ENCODE data around the gene CHST8.

The CHST8 gene

GRCh38 chr19:33620611-33621010, 1.1 kb upstream of the CHST8 start:
- no peak for FAIRE-seq

- FAIRE-seq: no peak
Observed at GRCh38 chr19:33621065-33621785, 528 bp upstream of the CHST8 start.

DNA sequence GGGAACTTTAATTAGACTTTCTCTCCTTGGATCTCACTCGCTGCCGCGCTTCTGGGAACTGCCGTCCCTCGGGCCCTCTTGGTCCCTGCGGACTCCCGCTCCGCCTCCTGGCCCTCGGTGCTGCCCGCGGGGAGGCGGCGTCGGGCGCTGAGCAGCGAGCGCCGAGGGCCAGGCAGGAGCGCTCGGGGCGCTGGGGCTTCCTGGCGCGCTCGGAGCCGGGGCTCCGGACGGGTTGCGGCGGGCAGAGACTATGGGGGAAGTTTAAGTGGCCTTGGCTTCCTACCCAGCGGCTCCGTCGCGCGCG, 704 bp downstream of the CHST8 start:
- no peak for FAIRE-seq

DNA sequence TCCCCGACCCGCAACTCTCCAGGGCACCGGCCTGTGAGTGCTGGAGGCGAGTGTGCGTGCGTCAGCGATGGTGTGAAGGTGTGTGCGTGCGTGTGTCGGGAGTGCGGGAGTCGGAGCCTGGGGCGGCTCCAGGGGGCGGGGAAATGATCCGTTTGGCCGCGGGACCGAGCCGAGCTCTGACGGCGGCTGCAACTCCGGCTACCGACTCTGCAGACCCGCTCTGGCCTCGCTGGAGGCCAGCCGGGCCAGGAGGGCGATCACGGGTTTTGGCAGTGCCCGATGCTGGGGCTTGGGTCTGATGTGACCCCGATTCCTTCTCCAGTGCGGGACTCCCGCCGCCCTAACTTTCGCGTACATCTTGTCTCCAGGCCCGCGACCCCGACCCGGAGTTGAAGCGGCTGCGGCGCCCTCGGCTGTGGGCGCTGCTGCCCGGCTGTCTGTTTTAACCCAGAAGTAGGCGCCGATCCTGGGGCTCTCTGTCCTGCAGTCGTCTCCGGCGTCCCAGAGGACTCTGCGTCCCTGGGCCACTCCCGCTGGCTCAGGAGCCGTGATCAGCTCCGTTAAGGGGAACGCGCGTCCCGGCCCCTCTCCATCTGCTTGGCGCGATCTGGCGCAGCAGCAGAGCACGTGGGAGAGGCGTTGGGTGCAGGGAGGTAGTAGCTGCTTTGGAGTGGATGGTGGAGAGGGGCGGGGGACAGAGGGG, 1.2 kb downstream of the CHST8 start:
- no peak for FAIRE-seq

GRCh38 chr19:33624586-33624985, 2.8 kb downstream of the CHST8 start:
- FAIRE-seq: no peak

DNA sequence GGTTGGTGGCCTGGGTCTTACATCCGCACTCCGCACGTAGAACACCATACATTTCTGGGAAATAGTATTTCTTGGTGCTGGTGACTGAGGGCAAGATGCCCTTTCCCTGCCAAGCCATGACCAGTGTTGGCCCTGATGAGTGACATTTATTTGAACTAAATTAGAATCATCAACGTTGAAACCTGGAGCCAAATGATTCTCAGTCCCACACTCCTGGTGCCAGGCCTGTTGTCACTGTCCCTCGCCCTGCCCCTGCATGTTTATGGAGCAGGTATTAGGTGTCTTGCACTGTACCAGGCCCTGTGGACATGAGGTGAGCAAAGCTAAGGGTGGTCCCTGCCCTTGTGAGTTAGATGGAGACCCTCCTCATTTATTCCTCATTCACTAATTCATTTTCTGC, 5.8 kb downstream of the CHST8 start:
- FAIRE-seq: no peak

- FAIRE-seq: no peak
Observed at GRCh38 chr19:33627962-33628839, 6.4 kb downstream of the CHST8 start.

- FAIRE-seq: no peak
Observed at GRCh38 chr19:33628921-33629825, 7.4 kb downstream of the CHST8 start.

DNA sequence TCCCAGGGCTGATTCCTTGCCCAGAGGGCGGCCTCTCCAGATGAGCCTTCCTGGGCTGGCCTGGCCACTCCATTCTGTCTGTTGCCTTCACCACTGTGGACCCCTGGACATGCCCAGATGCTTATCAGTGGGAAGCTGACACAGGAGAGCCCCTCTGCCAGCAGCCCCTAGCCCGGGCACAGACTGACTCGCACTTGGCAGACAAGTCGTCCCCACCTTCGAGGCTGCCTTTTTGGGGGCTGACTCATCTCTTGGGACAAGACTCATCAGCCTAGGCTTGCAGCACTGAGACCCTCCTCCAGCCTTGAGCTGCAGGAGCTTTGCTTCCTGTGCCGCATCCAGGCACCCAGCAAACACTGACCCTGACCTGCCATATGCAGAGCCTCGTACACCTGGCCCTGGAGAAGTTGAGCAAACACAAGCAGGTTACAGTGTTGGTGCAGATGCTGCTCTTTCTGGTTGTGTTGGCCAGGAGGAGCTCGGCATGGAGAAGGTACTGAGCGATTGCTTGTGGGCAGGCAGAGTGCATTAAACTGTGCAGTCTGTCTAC, 8.1 kb downstream of the CHST8 start:
- FAIRE-seq: no peak

DNA sequence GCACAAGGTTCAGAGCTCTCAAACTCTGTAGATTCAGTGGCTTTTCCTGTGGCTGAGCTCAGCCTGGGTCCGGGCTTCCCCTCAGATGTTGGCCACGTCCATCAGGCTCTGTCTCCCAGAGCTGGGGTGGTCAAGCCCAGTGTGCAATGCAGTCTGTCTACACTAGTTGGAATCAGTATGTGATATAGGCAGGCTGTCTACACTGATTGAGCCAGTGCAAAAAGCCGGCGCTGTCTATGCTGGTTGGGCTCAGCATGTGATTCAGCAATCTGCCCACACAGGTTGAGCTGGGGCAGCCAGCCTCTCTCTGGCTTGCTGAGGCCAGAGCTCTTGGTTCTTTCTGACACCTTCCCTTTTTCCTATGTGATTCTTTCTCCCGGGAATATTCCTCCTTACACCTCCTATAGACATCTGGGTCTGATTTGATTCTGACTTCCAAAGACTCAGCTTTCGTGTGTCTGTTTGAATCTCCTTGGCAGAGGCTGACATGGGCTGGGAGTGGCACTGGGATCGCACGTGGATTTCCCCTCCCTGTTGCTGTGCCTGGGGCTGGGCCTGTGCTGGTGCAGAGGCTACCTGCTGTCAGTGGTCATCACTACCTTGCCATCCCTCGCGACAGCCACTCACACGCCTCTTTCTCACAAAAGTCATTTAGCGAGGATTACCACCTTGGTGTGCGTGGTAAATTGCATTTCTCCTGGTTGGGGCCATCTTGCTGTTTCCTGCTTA, 9.3 kb downstream of the CHST8 start:
- no peak for FAIRE-seq

DNA sequence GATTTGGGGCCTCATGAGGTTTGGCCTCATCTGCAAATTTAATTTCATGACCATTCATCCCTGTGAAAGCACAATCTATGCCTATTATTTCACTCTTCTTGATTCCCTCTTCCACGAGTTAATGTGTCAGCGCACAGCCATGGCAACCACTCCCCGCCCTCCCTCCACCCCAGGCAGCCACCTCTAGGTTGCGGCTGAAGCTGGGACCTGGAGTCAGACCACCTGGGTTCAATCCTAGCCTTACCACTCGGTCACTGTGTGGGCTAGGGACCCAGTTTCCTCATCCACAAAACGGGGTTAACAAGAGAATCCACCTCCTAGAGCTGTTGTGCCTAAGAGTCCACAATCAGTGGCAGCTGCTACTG, 9.8 kb downstream of the CHST8 start:
- no peak for FAIRE-seq

DNA sequence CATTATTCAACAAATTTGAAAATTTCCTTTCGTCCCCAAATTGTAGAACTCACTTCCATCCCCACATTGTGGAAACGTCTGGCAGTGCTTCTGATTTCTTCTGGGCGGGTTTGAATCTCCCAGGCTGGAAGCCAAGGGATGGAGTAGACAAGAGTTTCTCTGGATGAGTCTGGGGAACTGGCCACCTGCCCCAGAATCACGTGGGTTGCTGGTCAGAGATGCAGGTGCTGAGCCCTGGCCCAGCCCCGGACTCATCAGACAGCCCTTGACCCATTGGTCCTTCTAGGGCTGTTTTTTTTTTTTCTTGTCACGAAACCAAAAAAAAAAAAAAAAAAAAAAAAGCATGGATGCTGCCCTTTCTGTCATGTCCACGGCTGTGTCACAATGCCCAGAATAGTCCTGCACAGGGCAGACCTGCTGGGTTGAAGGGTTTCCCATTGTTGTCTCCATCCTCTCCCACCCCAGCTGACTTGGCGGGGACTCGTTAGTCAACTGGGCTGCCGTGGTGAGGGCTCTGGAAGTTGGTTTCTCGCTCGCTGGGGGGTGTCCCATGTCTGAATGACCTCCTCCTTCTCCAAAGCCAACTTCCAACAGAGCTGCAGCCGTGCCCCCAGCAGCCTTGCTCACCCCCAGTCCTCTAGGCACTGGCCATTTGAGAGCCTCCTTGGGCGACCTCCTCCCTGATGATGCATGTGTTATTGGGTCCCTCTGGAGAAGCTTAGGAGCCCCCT, 12.8 kb downstream of the CHST8 start:
- FAIRE-seq: no peak

- no peak for FAIRE-seq
Observed at GRCh38 chr19:33638167-33639034, 16.6 kb downstream of the CHST8 start.

DNA sequence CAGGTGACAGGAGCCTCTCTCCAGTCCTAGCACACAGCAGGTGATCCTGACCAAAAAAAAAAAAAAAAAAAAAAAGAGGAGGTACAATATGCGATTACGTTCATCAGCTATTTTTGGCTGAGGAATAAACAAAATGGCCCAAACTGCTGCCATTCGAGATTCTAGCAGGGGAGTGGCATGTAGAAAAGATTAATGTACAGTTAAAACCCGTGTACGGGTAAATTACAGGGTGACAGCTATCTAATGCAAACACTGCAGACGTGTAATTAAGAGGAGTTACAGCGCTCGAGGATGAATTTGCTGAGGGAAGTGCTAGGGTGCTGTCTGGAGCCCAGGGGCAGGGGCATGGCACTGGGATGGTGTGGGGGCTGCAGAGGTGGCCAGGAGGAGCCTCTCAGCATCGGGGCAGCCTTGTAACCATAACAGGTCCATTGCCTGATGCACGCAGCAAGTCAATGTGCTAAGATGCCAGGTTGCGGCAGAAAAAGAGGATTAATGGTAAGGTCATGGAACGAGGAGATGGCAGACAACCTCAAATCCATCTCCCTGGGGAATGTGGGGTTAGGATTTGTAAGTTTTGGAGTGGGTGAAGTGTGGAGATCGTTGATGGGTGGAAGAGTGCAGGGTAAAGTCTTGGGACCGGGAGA, 17.4 kb downstream of the CHST8 start:
- no peak for FAIRE-seq

GRCh38 chr19:33640773-33641172, 19.0 kb downstream of the CHST8 start:
- no peak for FAIRE-seq

- FAIRE-seq: no peak
Observed at GRCh38 chr19:33641261-33641660, 19.5 kb downstream of the CHST8 start.

DNA sequence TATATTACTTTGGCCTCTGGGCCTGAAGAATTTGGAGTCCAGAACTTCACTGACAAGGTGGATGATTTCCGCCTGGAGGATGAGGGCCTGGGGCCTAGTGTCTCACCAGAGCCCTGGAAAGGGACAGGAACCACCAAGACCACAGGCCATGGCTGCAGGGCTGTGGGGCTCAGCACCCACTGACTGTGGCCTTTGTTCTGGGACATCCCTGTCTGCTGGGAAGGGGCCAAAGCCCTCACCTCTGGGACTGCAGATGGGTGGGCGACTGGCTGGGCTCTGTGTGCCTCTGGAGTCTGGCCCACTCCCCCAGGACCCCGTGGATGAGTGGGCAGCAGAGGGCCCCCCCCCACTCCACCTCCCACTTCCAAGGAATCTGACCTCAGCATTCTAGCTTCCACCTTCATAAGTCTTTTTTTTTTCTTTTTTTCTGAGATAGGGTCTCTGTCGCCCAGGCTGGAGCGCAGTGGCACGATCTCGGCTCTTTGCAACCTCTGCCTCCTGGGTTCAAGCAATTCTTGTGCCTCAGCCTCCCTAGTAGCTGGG, 20.3 kb downstream of the CHST8 start:
- no peak for FAIRE-seq

DNA sequence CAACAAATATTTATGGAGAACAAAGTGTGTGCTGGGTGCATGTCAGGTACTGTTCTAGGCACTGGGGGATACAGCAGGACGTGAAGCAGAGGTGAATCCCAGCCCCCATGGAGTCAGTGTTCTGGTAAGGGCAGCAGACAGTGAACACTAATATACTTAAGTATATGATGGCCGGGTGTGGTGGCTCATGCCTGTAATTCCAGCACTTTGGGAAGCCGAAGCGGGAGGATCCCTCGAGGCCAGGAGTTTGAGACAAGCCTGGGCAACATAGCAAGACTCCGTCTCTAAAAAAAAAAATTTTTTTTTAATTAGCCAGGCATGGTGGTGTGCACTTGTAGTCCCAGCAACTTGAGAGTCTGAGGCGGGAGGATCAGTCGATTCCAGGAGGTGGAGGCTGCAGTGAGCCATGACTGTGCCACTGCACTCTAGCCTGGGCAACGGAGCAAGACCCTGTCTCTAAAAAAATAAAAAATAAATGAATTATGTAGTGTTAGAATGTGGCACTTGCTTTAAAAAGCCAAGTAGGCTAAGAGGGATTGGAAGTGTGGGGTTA, 22.6 kb downstream of the CHST8 start:
- FAIRE-seq: no peak

GRCh38 chr19:33646306-33646705, 24.6 kb downstream of the CHST8 start:
- FAIRE-seq: no peak

Data from endometrium (tissue), 2 donors.